ENCODE data around the gene CHN1.
A peak's percentile ranks its signal among the peaks of the same experiment; 100 is the strongest.

The CHN1 gene

DNA sequence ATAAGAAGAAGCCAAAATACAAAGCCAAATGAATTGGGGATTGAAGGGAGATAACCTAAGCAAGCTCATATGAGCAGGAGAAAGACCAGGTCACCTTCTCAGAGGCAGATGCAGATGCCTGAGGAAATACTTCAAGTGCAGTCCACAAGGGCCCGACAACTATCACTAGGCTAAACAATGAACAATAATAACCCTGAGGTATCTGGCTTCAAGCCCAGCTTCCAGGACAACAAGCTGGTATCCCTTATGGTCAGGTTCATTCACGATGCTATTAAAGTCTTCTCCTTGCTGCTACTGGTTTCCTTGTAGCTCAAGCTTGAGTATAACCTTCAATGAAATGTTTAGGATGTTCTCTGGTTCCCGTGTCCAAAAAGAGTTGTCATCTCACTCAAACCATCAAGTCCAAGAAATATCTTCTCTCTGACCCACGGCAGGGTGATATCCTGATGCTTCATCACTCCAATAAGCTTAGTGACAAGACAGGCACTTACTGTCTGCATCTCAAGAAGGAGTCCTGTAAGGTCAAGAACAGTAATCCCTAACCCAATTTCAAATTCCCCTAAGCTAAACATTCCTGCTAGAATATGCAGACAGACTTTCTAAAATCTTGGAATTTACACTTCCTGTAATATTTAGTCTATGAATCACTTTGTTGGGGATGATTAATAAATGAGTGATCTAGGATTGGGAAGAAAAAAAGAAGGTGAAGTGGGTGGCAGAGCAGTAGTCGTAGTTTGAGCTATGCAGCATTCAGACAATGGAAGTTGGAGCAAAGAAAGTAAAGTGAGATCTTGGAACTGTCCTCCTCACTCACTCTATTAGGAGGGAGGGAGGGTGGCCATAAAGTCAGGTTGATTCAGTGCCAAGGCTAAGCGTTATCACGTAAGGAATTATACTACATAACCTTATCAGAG lies 33.1 kb downstream of the CHN1 start:
- DNase-seq (ENCODE audit: low read depth) = no peak

DNA sequence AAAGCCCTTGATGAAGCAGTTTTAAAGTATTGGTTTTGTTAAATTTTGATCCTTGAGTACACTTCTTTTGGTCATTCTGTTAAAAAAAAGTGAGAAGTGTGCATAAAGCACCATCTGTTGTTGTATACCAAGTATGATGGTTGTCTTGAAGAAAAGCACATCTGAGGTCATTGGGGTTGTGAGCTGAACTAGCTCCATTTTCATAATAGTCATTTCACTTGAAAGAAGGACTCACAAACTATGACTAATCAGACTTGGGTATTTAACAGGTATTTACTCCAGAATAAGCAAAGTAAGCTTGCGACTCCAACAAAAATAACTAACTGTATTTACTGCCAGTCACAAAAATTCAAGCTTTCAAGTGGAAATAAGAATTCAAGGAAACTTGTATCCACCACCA lies 35.1 kb downstream of the CHN1 start:
- DNase-seq (ENCODE audit: low read depth) = no peak

DNA sequence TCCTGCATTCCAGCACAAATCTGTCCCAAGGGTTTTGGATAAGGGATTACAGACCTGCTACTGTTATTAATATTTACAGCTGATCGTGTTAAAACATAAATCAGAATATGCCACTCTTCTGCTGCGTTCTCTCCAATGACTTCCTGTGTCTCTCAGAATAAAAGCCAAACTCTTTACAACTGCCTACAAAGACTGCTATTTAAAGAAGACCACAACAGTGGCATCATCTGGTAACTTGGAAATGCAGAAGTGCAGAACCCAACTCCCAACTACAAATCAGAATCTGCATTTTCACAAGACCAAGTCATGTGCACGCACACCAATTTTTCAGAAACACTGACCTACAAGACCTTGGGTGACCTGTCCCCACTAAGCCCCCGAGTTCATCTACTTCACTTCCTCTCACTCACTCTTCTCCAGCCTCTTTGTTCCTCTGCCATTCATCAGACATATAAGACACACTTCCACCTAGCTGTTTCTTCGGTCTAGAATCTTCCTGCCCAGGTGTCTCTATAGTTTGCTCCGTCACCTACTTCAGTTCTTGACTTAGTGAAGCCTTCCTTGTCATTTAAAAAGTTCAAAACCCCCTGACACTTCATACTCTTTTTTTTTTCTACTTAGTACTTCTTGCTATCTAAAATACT lies 36.0 kb downstream of the CHN1 start:
- DNase-seq (ENCODE audit: low read depth) = no peak

DNA sequence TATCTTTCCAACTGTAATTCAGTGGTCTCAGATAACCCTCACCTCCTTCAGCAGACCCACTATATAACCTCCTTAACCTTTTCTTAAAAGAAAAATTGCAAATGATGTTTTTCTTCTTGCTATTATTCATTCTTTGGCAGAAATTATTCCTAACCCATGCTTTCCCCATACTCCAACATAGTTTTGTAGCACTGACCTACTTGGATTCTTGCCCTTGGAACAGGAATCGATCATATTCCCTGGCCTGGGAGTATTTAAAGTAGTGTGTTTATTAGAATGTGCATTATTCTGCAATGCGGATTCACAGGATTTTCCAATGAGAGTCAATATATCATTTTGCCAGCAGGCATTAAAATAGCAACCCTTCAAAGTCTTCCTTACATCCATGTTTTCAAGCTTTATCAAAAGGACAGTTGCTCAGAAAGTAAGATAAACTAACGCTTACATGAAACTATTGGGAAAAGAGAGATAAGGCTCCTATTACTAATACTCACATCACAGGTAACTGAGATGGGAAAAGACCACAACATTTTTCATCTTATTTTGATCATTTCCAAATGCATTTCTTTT lies 37.4 kb downstream of the CHN1 start:
- no peak for DNase-seq (ENCODE audit: low read depth)

DNA sequence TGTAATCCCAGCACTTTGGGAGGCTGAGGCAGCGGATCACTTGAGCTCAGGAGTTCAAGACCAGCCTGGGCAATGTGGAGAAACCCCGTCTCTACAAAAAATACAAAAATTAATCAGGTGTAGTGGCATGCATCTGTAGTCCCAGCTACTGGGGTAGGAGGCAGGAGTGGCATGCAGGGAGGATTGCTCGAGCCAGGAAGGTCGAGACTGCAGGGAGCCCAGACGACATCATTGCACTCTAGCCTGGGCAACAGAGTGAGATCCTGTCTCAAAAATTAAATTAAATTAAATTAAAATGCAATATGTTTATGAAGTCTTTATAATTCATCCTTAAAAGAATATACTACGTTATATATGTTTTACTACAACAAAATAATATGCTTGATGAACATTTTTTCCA lies 38.1 kb downstream of the CHN1 start:
- DNase-seq (ENCODE audit: low read depth) = no peak

DNA sequence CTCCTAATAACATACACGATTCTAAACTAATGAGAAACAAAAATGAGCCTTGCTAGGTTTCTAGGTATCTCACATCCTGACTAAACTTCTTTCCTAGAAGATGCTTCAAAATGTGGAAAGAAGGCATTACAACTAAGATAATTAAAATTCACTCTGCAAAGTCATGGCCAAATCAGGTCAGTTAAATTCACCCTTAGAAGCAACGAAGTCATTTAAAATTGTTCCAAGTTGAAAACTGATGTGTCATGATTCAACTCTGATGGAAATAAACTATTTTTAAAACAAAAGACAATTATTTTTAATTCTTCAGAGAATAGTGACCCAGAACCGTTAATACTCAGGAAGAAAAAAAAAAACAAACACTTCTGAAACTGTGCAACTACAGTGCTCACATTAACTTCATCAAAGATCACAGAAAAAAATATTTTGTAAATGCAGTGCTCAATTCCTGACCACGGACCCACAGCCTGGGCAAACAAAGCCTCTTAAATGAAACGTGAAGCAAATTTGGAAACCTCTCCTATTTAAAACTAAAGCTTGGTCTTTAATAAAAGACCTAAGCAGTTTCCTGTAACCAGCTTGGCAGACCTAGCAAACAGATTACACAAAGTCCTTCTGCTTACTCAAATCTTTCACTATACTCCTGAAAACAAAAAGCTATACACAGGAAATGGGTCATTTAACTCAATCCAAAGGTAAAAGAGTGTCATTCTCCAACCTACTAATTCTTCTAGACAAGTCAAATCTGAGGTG lies 39.0 kb downstream of the CHN1 start:
- no peak for DNase-seq (ENCODE audit: low read depth)

DNA sequence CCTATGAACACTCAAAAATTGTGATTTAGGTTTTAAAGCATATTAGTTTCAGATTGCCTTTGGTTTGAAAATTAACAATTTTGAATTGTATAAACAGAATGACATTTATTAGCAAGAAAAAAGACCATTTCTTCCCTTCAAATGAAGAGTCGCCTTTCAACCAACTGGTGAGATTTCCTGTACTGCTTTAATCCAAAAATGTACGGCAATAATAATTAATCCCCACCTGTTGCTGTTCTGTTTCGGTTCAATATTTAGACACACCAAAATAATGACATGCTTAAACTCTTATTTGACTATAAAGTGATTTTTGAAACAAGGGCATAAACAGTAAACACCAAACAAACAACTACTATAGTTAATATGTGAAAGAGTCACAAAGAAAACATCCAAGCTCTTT lies 39.6 kb downstream of the CHN1 start:
- DNase-seq (ENCODE audit: low read depth) = no peak

DNA sequence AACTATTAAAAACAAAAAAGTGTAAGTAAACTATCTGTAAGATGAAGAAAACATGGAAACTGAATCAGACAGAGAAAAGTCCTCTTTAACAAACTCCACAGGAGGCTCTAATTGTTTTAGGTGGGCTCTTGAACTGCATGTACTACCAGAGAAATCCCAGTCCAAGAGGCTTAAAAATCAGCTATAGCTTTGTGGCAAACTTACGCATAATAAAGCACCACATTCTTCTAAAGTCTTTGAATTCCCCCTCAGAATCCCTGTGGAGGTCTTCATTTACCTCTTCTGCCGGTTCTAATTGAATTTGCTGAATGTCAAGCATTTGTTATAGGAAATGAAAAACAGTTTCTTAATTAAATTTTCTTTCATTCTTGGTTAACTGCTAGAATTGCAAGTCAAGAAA lies 40.8 kb downstream of the CHN1 start:
- no peak for DNase-seq (ENCODE audit: low read depth)

DNA sequence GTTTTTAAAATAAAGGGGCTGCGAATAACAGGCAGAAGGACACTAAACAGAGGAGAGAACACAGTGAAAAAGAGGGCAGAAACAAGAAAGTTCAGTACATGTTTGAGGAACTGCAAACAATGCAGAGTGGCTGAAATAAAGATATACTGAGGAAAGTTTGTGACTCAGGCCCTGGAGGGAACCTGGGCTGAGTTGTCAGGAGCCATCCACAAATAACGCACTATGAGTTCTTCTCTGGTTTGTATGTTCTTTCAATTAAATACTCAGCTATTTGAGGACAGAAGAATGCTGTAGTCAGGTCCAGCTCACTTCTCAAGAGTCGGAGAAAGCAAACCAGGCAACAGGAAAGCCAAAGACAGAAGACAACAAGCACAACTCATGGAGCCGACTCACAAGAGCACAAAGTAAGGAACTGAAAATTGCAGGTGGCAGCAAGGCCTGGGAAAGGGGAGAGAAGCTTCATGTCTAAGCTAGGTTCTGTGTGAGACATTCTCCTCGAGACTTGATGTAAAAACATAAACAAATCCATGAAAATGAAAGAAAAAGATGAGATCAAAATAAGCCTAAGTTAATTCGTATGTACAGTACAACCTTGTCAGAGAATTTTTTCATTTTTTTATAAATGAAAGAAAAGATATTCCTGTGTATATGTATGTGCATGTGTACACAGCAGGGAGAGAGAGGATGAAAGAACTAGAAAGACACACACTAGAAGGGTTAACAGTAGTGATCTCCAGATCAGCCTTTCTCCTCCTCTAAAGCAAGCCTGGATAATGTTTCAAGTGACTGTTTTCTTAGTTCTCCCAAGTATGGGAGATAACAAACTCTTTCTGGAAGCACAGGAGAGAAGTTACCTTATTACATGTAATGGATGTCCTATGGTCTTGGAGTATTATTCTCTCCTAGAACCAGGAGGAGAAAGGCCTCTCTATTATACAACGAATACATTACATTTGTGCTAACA lies 41.5 kb downstream of the CHN1 start:
- no peak for DNase-seq (ENCODE audit: low read depth)

DNA sequence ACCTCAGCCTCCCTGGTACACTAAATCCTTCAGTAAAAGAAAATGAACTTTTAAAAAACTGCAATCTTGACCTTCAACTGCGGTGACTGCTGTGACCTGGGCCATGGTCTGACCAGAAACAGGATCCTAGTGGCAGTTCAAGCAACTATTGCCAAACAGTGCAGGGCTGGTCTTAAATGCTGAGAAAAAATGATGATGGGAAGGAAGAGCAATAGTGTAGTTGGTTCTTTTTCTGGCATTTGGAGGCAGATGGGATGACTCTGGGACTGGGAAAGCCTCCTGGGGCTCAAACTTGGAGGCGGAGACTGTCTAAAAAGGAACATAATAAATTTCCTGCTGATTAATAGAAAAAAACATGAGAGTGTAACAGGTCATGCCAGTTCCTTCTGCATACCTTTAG lies 45.4 kb downstream of the CHN1 start:
- no peak for DNase-seq (ENCODE audit: low read depth)

DNA sequence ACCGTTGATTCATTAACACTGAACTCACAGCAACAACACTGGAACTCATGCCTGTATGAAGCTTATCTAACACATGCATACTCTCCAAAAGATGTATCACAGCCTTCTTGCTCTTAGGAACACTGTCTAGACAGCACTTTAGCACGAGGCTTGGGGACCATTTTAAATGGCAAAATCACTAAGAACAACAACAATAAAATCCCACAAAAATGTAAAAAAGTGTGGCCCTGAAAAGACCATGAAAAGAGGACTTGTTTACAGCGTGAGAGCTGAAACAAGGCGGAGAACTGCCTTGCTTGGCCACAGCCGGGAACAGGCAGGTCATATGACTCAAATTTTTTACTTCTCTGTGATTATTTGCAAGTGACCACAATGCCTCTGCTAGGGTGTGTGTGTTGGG lies 48.1 kb downstream of the CHN1 start:
- no peak for DNase-seq (ENCODE audit: low read depth)

DNA sequence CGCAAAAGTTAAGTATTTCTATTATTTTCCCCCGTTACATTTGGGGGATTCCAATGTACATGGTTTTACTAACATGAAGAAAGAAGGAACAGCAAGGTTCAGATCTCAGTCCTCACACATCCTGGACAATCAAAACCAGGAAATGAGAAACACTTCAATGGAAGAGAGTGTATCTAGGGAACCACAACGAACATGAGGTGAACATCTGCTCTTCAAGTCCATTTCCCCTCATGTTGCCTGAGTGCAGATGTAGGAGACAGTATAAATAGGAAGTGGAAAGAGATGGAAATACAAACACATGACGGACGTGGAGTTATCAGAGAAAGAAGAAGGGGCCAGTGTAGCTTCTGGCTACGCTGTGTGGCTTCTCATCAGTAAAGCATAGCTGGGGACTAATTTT lies 52.6 kb downstream of the CHN1 start:
- DNase-seq (ENCODE audit: low read depth) = no peak

DNA sequence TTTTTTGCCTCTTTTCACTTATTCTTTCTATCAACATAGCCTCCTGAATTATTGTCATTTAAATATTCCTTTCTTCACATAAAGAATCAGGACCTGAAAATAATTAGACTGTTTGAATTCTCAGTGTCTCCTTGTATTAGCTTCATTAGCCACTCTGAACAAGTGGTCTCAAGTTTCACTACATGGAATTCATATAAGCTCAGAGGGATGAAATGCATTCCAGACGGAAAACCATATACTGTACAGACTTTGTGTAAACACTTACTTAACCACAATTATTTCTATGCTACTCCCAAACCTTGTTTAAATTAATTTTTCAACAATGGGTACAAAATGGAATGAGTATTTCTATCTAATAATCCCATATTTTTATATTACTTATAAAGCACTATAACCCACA lies 53.4 kb downstream of the CHN1 start:
- DNase-seq (ENCODE audit: low read depth) = peak; percentile 26

DNA sequence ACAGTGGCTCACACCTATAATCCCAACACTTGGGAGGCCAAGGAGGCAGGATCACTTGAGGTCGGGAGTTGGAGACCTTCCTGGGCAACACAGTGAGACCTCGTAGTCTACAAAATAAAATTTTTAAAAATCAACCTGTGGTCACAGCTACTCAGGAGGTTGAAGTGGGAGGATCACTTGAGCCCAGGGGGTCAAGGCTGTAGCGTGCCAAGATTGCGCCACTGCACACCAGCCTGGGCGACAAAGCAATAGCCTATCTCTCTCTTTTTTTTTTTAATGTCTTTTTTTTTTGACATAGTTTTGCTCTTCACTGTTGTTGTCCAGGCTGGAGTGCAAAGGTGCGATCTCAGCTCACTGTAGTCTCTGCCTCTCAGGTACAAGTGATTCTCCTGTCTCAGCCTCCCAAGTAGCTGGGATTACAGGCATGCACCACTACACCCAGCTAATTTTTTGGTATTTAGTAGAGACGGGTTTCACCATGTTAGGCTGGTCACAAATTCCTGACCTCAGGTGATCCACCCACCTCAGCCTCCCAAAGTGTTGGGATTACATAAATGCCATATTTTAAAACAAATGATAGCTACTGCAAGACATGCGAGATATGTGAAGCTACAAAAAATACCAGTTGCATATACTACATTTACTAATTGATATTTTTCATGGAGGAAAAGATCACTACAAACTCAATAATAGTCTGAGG lies 55.0 kb downstream of the CHN1 start:
- DNase-seq (ENCODE audit: low read depth) = no peak

DNA sequence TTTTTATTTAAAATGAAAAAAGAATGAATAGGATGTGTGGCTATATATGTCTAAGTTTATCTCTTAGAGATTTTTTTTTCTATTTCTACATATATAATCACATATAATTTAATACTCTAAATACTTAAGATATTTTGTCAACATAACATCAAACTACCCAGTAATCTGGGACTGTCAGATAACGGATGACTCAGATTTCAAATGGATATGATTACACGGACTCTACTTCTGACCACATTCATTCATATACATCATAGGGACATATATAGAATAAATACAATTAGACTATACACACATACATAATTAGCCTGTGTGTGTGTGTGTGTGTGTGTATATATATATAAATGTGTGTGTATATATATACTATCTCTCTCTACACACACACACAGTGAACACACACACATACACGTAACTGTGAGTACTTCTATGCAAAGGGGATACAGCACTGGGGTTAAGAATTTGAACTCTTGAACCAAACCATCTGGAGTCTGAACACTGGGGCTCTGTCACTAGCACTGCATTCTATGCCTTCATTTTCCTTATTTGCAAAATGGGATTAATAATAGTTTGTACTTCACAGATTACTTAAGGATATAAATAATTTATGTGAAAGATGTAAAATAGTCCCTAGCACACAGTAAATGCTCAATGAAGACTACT lies 59.5 kb downstream of the CHN1 start:
- DNase-seq (ENCODE audit: low read depth) = no peak

DNA sequence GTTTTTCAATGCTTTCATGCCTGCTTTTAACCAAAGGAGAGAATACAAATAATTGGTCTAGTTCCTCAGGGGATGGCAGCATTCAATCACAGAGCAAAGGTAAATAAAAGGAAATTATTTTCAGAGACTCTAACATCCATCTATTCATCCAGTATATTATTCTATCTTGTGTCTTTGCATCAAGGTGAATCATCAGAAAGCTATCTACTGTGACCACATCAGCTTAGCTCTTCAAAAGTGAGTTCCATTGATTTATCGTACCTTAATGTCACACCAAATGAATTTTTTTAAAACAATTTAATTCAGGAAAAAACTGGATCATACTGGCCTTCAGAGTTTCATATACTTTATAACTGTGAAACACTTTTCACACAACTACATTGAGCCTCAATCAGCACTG lies 66.1 kb downstream of the CHN1 start:
- DNase-seq (ENCODE audit: low read depth) = no peak

DNA sequence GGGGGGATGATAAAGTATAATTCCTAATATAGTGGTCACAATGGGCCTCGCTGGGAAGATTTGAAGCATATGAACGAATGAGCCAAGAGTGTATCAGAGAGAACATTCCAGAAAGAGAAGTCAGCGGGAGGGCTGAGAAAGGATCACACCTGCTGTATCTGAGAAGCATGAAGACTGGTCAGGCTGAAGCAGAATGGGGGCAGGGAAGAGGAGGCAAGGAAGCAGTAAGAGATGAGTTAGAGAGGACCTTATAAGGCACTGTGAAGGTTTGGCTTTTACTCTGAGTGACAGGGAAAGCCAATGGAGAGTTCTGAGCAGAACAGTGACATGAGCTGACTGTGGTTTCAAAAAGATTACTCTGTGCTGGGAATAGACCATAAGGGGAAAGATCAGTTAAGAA lies 73.5 kb downstream of the CHN1 start:
- DNase-seq (ENCODE audit: low read depth) = no peak

DNA sequence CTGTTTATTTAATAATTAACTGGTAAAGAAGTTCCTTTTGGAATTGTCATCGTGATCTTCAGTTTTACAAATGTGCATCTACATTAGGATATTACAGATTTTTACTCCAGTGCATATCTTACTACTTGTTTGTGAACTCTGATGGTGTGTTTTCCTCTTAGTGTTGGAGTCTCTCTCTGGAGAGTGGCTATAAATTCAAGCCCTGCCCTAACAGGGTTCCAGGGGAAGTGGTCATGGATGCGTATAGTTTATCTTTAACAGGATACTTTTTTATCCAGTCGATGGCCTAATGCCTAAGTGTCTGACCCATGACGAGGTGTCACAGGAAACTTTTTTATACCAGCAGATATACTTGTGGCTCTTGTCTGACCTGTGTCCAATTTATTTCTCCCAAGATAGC lies 75.4 kb downstream of the CHN1 start:
- no peak for DNase-seq (ENCODE audit: low read depth)

DNA sequence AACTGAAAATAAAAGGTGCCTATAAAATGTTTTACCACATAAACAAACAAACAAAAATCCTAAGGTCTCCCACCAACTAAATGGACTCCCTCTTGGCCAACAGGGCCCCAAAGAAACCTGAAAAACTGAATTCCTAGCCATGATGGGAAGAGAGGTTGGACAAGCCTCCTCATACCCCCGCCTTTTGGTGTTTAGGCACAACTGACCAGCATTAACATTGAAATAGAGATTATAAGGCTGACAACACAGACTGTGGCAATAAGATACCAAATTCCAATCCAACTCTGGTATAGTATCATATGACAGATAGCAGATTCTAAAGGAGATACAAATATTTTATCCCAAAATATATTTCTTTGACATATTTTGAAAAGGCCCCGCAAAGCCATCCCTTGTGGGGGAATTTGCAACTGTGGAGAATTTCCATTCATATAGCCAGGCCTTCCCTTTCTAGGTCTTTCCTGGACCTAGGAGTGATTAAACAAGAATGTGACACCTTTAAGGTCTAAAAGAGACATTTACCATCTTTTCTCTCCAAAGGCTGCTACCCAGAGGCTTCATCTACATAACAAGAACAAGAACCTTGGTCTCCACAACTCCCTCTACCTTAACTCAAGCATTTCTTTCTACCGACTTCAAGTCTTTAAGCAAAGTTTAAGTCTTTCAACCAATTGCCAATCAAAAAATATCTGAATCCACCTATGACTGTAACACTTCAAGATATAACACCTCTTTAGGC lies 80.0 kb downstream of the CHN1 start:
- no peak for DNase-seq (ENCODE audit: low read depth)

All from fibroblast of the conjunctiva (primary cell).